ENCODE results near the gene EGFR. TPM values are rescaled to one million over a fixed set of nuclear protein-coding genes. Genes with fewer than 3 reads are reported as not detected.

EGFR gene
- total RNA-seq, 3 donors from 2014 or later: 63.6 to 96.3 (median 72.5) TPM

DNA sequence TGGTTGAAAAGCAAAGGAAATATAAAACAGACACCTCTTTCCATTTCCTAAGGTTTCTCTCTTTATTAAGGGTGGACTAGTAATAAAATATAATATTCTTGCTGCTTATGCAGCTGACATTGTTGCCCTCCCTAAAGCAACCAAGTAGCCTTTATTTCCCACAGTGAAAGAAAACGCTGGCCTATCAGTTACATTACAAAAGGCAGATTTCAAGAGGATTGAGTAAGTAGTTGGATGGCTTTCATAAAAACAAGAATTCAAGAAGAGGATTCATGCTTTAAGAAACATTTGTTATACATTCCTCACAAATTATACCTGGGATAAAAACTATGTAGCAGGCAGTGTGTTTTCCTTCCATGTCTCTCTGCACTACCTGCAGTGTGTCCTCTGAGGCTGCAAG lies 191.9 kb downstream of the EGFR start:
- TF ChIP-seq, protein P1, sequence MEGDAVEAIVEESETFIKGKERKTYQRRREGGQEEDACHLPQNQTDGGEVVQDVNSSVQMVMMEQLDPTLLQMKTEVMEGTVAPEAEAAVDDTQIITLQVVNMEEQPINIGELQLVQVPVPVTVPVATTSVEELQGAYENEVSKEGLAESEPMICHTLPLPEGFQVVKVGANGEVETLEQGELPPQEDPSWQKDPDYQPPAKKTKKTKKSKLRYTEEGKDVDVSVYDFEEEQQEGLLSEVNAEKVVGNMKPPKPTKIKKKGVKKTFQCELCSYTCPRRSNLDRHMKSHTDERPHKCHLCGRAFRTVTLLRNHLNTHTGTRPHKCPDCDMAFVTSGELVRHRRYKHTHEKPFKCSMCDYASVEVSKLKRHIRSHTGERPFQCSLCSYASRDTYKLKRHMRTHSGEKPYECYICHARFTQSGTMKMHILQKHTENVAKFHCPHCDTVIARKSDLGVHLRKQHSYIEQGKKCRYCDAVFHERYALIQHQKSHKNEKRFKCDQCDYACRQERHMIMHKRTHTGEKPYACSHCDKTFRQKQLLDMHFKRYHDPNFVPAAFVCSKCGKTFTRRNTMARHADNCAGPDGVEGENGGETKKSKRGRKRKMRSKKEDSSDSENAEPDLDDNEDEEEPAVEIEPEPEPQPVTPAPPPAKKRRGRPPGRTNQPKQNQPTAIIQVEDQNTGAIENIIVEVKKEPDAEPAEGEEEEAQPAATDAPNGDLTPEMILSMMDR (IDR thresholded peaks at IDR 0.05): no peak
- DNase-seq (no peak), ATAC-seq (no peak)
- no peaks in the 10 kb centered on the region for H3K36me3 ChIP-seq (ENCODE audit: low read depth)
- peaks cover 13% of the 10 kb centered on the region for H3K4me1 ChIP-seq (ENCODE audit: low read depth)
- H3K4me3 ChIP-seq: no peak overlapping the region
- intact Hi-C loops (cut with DNase I, micrococcal nuclease): no loop called here
- no peaks in the 10 kb centered on the region for H3K9me3 ChIP-seq

DNA sequence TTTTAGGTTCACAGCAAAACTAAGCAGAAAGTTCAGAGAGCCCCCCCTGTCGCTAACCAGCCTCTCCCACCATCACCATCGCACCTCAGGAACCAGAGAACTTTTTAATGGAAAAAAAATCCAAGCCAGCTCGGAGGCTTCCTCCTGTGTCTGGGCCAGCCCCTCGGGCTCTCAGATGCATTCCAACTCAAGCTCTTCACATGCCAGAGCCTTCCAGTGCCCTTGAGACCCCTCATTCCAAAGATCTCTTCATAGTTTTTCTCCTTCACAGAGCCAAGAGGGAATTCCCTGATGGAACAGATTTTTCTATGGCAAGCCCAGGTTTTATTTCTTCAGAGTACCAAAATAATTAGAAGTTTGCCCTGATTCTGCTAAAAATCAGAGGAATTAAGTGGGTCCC lies 192.9 kb downstream of the EGFR start:
- intact Hi-C loops (cut with DNase I, micrococcal nuclease): no loop called here
- ATAC-seq: no peak
- TF ChIP-seq, protein P1 (IDR thresholded peaks at IDR 0.05): no peak
- no peaks in the 10 kb centered on the region for H3K9me3 ChIP-seq
- DNase-seq: no peak
- peaks cover 13% of the 10 kb centered on the region for H3K4me1 ChIP-seq (ENCODE audit: low read depth)
- no peaks in the 10 kb centered on the region for H3K36me3 ChIP-seq (ENCODE audit: low read depth)
- no peak overlapping the region for H3K4me3 ChIP-seq

DNA sequence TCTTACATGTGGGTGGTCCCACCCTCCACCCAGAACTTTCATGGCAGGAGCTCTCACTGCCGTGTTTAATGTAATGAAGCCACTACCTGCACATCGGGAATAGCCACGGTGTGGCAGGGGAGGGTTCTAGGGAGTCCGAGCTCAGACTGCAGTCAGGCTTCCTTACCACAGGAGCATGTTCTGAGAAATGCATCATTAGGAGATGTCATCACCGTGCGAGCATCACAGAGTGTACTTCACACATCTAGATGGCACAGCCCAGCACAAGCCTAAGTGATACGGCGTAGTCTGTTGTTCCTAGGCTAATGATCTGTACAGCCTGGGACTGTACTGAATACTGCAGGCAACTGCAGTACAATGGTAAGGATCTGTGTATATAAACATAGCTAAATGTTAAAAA lies 193.4 kb downstream of the EGFR start:
- intact Hi-C loops (cut with DNase I, micrococcal nuclease): no loop called here
- Histone ChIP-seq H3K9me3 (no peaks in the 10 kb centered on the region), H3K4me3 (no peak overlapping the region), H3K4me1 (ENCODE audit: low read depth) (peaks cover 13% of the 10 kb centered on the region), H3K36me3 (ENCODE audit: low read depth) (no peaks in the 10 kb centered on the region)
- ATAC-seq (no peak), DNase-seq (no peak)
- TF ChIP-seq, protein P1 (IDR thresholded peaks at IDR 0.05): no peak

DNA sequence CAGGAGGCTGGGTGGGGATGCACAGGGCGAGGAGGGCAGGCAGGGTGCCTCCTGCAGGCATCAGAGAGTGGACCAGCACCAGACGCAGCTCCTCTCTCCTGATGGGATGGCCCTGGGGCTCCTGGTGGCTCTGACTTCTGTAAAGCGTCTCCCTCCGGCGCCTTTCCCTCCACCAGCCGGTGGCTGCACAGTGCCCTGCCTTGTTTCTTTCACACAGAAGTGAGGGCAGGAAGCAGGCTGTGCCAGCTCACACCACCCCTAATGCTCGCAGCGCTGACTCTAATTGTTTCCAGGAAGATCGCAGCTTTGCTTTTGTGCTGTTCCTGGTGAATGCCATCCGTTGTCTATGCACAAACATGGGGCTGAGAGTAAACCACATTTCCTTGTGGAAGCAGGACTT lies 194.0 kb downstream of the EGFR start:
- Histone ChIP-seq H3K4me1 (ENCODE audit: low read depth) (peaks cover 13% of the 10 kb centered on the region), H3K36me3 (ENCODE audit: low read depth) (no peaks in the 10 kb centered on the region), H3K4me3 (no peak overlapping the region), H3K9me3 (no peaks in the 10 kb centered on the region)
- DNase-seq: no peak
- TF ChIP-seq, protein P1 (IDR thresholded peaks at IDR 0.05): no peak
- intact Hi-C loops (cut with DNase I, micrococcal nuclease): no loop called here
- ATAC-seq: peak; percentile 51

DNA sequence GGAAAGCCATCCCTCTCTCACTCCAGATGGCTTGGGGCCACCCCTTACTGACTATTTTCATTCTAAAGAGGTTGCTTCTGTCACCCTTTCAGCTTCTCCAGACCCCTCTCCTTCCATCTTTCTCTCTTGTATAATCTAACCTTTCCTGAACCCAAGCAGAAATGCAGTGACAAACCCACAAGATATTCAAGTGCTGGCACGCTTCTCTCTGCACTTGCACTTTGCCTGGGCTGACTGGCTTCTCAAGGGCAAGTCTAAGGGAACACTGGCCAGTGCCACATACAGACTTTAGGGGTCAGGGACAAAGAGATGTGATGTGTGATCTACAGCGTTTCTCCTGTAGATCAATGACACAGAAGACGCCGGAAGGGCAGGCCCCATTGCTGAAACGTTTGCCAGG lies 195.9 kb downstream of the EGFR start:
- Histone ChIP-seq H3K4me3 (no peak overlapping the region), H3K4me1 (ENCODE audit: low read depth) (peaks cover 4% of the 10 kb centered on the region), H3K36me3 (ENCODE audit: low read depth) (no peaks in the 10 kb centered on the region), H3K9me3 (no peaks in the 10 kb centered on the region)
- intact Hi-C loops (cut with DNase I, micrococcal nuclease): no loop called here
- ATAC-seq (no peak), DNase-seq (no peak)
- TF ChIP-seq, protein P1 (IDR thresholded peaks at IDR 0.05): no peak

DNA sequence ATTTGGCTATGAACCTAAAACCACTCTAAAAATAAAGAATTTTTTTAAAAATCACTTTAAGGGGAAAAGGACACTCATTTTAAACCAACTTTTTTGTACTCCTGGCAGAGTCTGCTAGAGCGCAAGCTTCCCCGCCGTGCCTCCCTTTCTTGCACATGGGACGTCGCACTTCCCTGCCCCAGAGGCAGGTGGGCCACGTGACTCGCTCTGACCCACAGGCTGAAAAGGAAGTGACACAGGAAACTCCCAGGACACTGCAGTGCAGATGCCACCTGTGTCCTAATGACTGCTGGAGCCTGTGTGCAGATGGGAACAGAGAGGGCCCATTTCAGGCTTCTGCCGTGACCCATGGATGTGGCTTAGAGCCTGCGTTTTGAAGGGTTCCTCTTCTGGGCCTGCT lies 204.2 kb downstream of the EGFR start:
- Histone ChIP-seq H3K4me1 (ENCODE audit: low read depth) (no peaks in the 10 kb centered on the region), H3K36me3 (ENCODE audit: low read depth) (no peaks in the 10 kb centered on the region), H3K9me3 (peaks cover 3% of the 10 kb centered on the region), H3K4me3 (no peak overlapping the region)
- ATAC-seq (no peak), DNase-seq (no peak)
- TF ChIP-seq, protein P1 (IDR thresholded peaks at IDR 0.05): no peak
- intact Hi-C loops (cut with DNase I, micrococcal nuclease): no loop called here
